PC-9 (cell line): ENCODE measurements around the gene LCN9.

Experiments
- EZH2 ChIP-seq: fragments of 200-600 bp; sonication (generic); IDR thresholded peaks from 2 replicates; pipeline ENCODE4 v1.8.0; 2017; ENCODE audit warnings: antibody characterized with exemption, low read depth
- TF ChIP-seq, protein P1 (sequence below): fragments of 200-600 bp; sonication (generic); conservative IDR thresholded peaks from 2 replicates; pipeline ENCODE4 v1.6.1; 2017; ENCODE audit warnings: mixed run types, antibody characterized with exemption, mild to moderate bottlenecking, moderate library complexity

DNA sequence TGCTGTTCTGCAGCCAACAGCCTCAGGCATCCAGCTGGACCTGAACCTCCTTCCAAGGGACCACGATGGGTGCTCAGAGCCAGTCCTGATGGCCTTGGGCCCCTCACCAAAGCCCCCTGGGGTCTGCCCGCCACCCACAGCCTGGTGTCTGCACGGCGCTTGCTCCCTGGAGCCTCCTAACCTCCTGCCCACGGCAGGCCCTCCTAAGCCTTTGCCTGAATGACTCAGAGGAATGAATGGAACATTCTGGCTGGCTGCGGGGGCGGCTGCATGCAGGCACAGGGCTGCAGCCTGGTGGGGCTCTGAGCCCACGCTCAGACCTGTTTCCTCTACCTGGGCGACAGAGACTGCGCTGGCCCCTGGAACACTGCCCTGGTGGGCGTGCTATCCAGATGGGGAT, 29.3 kb downstream of the LCN9 start:
- TF ChIP-seq, protein P1, sequence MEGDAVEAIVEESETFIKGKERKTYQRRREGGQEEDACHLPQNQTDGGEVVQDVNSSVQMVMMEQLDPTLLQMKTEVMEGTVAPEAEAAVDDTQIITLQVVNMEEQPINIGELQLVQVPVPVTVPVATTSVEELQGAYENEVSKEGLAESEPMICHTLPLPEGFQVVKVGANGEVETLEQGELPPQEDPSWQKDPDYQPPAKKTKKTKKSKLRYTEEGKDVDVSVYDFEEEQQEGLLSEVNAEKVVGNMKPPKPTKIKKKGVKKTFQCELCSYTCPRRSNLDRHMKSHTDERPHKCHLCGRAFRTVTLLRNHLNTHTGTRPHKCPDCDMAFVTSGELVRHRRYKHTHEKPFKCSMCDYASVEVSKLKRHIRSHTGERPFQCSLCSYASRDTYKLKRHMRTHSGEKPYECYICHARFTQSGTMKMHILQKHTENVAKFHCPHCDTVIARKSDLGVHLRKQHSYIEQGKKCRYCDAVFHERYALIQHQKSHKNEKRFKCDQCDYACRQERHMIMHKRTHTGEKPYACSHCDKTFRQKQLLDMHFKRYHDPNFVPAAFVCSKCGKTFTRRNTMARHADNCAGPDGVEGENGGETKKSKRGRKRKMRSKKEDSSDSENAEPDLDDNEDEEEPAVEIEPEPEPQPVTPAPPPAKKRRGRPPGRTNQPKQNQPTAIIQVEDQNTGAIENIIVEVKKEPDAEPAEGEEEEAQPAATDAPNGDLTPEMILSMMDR: no peak
- TF ChIP-seq EZH2: no peak
